NCI-H2171 treated with DMSO at 0.1 percent for 48 hours (cell line): ENCODE results near the gene SCARF2.
"Not testable (repeated sequence)": the region's sequence is repeated elsewhere in the genome, so short reads cannot be mapped to it uniquely, and the experiment has no call there.

ENCODE experiments used
- DNase-seq: peaks from one replicate; lab custom pipeline; 2025; lab: John Stamatoyannopoulos, UW

The SCARF2 gene

GRCh38 chr22:20409385-20409784, 28.2 kb downstream of the SCARF2 start:
- not testable (repeated sequence) for DNase-seq

- DNase-seq, result no peak
Measured at GRCh38 chr22:20408891-20409290, 28.7 kb downstream of the SCARF2 start.

- DNase-seq, result no peak
Measured at GRCh38 chr22:20407829-20408228, 29.8 kb downstream of the SCARF2 start.

GRCh38 chr22:20406686-20407408, 30.8 kb downstream of the SCARF2 start:
- DNase-seq, result no peak

GRCh38 chr22:20405931-20406685, 31.5 kb downstream of the SCARF2 start:
- no peak for DNase-seq

- no peak for DNase-seq
Measured at GRCh38 chr22:20405291-20405930, 32.2 kb downstream of the SCARF2 start.

- DNase-seq, result no peak
Measured at GRCh38 chr22:20404881-20405280, 32.7 kb downstream of the SCARF2 start.

GRCh38 chr22:20403779-20404140, 33.9 kb downstream of the SCARF2 start:
- DNase-seq, result no peak

GRCh38 chr22:20402960-20403778, 34.5 kb downstream of the SCARF2 start:
- no peak for DNase-seq

- DNase-seq, result no peak
Measured at GRCh38 chr22:20401376-20402014, 36.1 kb downstream of the SCARF2 start.

GRCh38 chr22:20400606-20401375, 36.8 kb downstream of the SCARF2 start:
- DNase-seq, result no peak

- DNase-seq, result no peak
Measured at GRCh38 chr22:20399866-20400605, 37.6 kb downstream of the SCARF2 start.

GRCh38 chr22:20398420-20398819, 39.2 kb downstream of the SCARF2 start:
- no peak for DNase-seq

GRCh38 chr22:20397498-20397897, 40.1 kb downstream of the SCARF2 start:
- no peak for DNase-seq

GRCh38 chr22:20396639-20397038, 41.0 kb downstream of the SCARF2 start:
- no peak for DNase-seq

- DNase-seq, result no peak
Measured at GRCh38 chr22:20395907-20396287, 41.7 kb downstream of the SCARF2 start.

- DNase-seq, result no peak
Measured at GRCh38 chr22:20395181-20395906, 42.3 kb downstream of the SCARF2 start.

- DNase-seq, result peak; percentile 97
Measured at GRCh38 chr22:20393705-20394476, 43.7 kb downstream of the SCARF2 start, which contains the start of gene ZNF74. TSS of gene ZNF74 (plus strand) at chr22:20394151. CDS start at chr22:20394629, 478 bp downstream.
